GM18511 (cell line): Measurements from ENCODE around the gene THBS3.
"Not testable (repeated sequence)": the region's sequence is repeated elsewhere in the genome, so short reads cannot be mapped to it uniquely, and the experiment has no call there.

Experiments
- ATAC-seq: cut with Tn5 transposase; IDR thresholded peaks from one replicate; pipeline ENCODE4 v1.9.1; 2021; ENCODE audit warnings: mild to moderate bottlenecking, moderate library complexity; ENCODE audit not compliant: unreplicated experiment

Gene THBS3

DNA sequence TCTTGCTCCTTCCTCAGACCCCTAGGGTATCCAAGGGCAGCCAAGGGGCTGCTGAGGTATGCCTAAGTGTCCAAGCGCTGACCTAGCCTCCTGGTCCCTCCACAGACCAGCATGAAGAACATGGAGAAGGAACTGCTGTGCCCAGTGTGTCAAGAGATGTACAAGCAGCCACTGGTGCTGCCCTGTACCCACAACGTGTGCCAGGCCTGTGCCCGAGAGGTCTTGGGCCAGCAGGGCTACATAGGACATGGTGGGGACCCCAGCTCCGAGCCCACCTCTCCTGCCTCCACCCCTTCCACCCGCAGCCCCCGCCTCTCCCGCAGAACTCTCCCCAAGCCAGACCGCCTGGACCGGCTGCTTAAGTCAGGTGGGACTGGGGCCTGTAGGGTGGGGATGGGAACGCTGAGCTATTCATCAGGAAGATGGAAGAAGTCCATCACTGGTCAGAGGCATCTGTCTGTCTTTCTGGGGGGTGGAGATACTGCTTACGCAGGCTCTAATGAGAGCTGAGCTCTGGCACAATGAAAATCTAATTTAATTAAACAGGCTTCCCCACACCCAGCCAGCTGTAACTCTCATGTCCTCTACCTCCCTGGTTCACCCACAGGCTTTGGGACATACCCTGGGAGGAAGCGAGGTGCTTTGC lies 32.3 kb downstream of the THBS3 start:
- ATAC-seq, result no peak

DNA sequence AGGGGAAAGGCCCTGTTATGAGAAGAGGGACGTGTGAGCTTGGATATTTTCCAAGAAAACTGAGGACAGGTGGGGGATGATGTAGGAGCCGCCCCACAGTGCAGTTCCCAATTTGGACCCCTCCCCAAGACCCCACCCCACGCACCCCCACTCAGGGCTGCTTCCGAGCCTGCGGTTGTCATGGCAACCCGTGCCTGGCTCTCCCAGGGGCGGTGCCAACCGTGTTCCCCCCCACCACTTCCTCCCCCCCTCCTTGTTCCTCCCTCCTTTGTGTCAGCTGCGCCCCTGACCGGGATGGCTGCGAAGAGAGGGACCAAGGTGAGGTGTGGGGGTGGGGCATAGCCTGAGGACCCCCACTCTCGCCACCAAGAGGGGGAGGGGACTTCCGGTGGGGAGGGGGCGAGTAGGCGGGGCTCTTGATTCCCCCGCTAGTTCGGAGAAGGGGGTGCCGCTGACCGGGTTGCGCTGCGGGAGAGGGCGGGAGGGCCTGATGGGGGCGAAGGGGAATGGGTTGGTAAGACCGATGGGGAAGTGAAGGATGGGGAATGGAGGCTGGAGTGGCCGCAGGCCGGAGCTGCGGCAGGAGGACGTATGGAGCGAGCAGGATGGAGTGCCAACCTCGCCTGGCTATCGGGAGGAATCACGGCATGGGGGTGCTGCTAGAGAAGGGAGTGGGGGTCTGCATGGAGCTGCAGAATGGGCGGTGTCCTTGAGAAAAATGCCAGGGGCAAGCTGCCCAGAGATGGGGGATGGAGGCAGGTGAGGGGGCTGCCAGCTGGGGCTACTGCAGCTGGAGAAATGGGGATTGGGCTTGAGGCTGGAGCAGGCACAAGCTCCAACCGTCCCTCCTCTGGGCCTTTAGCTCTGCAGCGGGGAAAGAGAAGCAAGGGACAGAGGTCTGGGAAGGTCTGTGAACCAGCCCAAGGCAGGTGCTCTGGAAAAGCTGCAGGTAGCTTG lies 33.1 kb downstream of the THBS3 start:
- ATAC-seq, result no peak

DNA sequence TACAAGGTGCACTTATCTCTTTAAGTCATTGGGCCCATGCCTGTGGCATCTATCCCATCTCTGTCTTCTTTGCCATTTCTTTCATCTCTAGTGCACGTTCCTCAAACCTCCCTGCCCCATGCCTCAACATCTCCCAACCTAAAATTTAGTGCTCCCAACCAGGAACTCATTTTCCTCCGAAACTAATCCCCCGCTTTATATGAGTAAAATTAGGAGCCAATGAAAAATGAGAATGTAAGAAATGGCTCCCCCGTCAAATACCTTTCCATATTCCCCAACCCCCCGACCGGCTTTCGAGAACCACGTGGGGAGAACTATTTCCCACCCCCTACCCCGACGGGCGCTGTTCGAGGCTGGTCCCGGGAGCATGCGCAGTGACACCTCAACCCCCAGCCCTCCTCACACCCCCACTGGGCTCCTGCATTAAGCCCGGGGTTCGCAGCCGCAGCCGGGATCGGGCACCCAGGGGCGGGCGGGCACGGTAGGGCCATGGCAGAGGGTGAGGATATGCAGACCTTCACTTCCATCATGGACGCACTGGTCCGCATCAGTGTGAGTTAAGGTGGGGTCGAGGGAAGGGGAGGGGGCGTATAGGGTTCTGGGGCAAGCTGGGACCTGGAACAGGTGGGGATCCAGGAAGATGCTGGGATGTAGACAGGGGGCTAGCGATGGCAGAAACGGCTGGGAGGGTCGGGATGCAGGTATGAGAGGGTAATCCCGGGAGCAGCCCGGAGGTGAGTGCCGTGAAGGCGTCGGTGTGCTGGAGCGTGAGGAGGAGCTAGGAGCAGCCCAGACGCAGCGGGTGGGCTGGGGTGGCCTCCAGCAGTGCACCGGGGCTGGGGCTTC lies 34.0 kb downstream of the THBS3 start, which contains the start of gene TRIM46:
TSS of gene TRIM46 (plus strand) at position 372 of the 846 bp plus-strand sequence. CDS start at position 490, 118 bp downstream.
- no peak for ATAC-seq

DNA sequence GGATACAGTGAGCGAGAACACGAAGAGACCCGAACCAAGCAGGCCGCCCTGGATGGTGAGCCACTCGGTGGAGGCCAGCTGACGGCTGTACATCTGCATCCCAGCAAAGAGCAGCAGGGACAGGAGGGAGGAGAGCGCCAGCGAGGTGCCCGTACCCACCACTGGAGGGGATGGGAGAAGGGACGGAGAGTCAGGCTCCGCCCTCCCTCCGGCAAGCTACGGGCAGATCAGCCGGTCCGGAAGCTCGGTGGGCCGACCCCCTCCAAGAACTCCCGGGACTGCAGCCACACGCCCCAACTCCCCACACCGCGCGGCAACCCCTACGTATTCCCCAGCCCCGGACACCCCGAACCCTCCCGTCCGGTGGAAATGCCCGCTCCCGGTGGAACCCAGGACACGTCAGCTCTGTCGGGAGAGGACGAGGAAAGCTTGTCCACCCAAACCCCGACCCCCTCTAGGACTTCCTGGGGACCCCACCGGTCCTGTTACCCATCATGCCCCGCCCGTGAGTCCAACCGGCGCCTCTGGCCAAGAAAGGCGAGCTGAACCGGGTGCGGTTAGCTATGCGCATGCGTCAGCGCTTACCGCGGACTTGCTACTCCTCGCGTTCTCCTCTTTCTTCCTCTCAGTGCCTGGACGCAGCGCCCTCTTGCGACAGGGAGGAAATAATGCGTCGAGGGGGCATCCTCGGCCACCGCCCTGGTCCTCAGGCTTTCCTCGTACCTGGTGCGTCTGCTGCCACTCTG lies 34.8 kb downstream of the THBS3 start, which contains the start of gene KRTCAP2:
TSS of gene KRTCAP2 (minus strand) at position 573 of the 746 bp plus-strand sequence. CDS start at position 493, 80 bp downstream.
- peak; percentile 78 for ATAC-seq

DNA sequence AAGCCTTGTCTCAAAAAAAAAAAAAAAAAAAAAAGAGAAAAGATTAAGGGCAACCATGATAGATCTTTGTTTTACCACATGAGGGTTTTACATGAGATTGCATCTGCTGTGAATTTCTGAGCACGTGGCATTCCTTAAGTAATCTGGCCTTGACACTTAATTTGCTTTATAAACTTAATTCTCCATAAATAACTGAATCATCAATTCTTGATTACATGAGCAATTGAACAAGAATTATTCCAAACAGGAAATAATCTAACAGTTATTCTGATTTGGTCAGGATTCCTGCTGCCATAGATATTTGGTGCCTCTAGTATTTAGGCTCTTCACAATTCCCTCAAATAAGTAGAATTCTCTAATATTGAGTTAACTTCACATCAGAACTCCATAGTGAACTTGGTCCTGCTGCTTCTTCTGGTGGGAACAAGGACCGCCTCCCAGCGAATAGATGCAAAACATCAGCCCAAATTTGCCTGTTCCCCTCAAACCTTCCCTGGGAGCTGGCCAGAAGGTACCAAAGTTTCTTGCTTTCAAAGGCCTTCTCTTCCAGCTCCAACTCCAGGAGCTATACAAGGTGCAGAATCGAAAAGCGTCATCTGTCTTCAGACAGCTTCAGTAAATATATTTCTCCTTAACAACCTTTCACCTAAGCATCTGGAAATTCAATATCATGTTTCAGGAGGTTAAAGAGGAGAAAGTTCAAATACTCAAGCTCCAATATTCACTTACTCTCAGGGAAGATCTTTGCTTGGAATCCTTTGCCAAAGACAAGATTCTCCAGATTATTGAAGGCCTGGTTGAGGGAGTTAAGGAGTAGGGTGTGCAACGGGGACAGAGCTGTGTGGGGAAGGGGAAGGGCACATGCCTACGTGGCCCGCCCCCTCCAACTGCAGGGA lies 35.6 kb downstream of the THBS3 start:
- ATAC-seq, result peak; percentile 24

DNA sequence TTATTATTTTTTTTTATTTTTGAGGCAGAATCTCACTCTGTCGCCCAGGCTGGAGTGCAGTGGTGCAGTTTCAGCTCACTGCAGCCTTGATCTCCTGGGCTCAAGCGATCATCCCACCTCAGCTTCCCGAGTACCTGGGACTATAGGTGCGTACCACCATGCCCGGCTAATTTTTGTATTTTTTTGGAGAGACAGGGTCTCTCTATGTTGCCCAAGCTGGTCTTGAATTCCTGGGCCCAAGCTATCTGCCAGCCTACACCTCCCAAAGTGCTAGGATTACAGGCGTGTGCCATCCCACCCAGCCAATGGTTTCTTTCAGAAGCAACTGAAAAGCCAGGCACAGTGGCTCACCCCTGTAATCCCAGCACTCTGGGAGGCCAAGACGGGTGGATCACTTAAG lies 36.9 kb downstream of the THBS3 start:
- ATAC-seq, result no peak

DNA sequence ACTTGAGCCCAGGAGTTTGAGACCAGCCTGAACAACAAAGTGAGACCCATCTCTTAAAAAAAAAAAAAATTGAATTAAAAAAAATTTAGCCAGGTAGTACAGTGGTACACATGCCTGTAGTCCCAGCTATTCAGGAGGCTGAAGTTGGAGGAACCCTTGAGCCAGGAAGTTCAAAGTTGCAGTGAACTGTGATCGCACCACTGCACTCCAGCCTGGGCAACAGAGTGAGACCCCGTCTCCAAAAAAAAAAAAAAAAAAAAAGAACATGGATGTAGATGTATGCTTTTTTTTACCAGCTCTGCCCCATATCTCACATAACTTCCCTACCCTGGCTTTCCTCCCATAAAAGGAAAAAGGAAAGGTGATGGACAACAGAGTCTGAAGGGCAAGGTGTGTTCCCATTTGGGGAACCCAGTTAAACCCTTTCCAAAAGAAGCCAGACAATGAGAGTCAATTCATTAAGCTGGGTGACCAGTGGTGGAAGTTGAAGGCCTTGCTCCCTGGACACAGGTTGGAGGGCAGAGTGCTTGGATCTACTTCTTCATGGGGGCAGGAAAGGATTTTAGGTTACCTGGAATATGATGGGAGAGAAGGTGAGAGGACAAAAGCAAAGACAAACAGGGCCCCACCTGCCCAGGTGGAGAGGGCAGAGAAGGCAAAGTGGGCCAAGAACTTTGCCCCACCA lies 37.5 kb downstream of the THBS3 start:
- no peak for ATAC-seq

DNA sequence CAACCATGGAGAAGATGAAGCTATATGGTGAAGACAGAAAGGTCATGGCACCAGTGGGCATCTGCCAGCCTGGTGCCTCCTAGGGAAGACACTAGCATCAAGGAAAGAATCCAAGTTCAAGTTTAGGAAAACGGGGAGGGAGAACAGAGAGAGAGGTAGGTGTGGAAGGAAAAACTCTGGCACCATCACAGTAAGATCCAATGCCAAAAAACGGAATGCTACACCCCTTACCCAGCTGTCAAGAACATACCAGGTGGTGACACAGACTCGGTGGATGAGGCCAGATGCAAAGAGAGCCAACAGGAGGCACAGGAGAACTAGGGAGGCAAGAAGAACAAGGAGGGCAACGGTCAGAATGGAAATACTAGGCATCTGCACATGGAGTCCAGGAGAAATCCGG lies 38.2 kb downstream of the THBS3 start:
- no peak for ATAC-seq

DNA sequence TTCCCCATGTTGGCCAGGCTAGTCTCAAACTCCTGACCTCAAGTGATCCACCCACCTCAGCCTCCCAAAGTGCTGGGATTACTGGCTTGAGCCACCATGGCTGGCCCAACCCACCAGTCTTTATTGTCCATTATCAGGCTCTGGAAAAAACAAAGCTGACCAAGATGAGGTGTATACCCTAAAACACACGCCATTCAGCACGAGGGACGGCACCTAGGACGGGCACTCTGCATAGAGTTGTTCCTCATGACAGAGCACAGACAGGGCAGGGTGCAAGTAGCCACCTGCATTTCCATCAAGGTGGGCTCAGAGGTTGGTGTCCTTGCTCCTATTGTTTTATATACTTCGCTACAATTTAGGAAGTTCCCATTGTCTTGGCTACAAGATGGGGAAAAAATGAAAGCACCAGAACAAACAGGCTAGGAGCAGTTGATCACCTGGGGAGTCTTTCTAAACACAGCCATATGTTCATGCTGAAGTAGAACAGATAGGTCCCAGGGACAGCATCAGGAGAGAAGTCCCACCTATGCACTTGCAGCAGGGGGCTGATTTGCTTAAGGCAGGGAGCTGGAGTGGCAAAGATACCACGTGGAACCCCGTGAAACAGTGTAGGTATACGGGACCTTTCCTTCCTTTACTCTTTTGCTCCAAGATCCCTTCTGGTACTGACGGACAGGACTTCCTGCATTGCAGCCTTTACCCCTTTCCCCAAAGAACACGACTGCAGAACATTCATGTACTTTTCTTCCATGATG lies 39.1 kb downstream of the THBS3 start:
- ATAC-seq, result no peak

DNA sequence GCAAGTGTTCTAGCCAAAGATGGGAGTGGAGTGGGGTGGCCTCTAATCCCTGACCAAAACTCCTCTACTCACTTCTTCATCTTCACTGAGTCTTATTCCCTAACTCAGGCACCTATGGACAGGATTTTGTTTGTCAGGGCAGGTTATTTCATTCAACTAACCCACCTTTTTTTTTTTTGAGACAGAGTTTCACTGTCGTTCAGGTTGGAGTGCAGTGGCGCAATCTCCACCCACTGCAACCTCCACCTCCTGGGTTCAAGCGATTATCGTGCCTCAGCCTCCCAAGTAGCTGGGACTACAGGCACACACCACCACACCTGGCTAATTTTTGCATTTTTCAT lies 39.6 kb downstream of the THBS3 start:
- not testable (repeated sequence) for ATAC-seq

DNA sequence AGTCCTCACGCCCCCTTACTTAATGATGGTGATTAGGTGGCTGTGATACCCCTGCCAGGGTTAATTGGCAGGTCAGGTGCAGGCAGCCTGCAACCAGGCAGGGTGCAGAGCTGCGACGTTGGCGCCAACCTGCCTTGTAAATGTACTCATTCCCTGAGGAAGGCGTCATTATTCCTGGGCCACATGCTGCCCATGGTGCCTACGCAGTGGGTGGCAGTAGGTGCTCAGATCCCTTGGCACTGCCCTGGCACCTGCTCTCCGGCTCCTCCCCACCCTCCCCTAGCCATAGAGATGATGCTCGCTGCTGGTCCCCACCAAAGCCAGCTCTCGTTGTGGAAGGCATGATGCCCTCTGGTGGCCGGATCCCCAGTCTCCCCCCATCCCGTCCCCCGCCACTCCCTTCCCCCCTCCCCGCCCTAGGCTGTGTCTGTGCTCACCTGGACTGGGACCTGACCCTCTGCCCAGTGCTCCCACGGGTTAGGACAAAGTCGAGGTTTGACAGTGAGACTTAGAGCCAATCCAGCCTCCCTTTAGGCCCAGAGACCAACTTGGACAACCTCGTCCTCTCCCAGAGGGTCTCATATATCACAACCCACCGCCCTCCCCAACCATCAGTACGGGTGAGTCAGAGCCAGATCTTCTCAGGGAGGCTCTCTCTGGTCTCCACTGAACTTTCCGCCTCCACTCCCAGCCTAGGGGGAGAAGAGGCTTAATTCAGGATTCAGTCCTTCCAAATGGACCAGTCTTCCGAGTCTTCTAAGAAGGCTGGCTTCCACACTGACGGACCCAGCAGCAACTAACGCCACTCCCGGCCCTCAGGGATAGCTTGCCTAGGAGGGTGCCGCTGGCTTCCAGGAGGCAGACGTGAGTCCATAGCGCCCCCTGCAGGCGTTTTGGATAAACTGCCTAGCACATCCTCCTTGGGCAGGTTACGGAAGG lies 40.3 kb downstream of the THBS3 start:
- no peak for ATAC-seq

DNA sequence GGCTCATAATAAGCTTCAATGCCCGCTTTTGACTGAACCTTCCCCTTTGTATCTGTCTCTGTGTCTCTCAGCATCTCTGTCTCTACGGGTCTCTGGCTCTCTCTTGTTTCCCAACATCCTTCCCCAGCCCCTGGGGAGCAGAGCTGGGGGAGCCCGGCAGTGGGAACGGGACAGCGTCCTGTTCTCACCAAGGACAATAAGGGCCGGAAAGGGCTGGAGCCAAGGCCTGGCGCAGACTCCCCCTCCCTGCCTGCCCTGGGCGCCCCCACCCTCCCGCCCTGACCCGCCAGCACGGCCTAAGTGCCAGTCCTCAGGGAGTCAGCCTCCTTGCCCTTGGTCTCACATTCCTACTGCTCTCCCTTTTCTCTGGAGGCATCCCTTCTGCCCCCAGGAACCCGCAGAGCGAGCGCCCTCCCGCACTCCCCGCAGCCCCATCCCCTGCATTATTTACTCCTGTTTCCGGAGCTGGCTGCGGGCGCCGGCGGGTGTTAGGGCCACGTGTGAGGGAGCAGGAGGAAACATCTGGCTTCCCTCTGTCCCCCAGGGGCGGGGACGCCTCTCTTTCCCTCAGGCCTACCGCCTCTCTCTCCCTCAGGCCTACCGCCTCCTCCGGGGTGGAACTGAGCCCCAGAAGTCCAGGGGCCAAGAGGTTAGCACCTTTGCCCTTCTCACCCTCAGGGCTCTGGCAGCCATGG lies 41.1 kb downstream of the THBS3 start:
- ATAC-seq, result no peak

DNA sequence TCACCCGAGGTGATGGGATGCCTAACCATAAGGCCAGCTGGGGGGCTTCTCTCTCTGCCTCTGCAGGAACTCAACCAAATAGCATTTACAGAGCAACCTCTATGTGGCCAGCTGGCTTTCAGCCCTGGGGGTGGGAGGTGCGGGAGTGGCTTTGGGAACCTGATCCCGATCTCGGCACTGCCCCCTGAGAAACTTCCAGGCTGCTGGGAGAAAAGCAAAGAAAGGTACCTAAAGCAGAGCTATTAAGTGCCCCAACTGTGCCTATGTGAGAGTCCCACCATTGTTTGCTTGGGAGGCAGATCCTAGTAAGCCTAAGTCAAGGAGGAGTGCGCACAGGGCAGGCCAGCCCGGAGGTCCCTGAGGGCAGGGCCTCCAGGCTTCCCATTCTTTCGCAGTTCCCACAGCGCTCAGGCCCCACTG lies 41.6 kb downstream of the THBS3 start:
- ATAC-seq, result no peak

DNA sequence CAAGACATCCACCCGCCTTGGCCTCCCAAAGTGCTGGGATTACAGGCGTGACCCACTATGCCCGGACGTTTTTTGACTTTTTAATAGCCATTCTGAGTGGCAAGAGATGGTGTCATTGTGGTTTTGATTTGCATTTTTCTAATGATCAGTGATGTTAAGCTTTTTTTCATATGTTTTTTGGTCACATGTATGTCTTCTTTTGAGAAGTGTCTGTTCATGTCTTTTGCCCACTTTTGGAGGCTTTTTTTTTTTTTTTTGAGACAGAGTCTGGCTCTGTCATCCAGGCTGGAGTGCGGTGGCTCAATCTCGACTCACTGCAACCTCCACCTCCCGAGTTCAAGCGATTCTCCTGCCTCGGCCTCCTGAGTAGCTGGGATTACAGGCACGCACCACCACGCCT lies 43.1 kb downstream of the THBS3 start:
- ATAC-seq, result not testable (repeated sequence)

DNA sequence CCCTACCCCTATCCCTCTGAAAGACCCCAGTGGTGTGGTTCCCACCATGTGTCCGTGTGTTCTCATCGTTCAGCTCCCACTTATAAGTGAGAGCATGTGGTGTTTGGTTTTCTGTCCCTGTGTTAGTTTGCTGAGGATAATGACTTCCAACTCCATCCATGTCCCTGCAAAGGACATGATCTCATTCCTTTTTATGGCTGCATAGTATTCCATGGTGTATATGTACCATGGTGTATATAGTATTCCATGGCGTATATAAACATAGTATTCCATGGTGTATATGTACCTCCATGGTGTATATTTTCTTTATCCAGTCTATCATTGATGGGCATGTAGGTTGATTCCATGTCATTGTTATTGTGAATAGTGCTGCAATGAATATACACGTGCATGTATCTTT lies 43.9 kb downstream of the THBS3 start:
- ATAC-seq, result not testable (repeated sequence)

DNA sequence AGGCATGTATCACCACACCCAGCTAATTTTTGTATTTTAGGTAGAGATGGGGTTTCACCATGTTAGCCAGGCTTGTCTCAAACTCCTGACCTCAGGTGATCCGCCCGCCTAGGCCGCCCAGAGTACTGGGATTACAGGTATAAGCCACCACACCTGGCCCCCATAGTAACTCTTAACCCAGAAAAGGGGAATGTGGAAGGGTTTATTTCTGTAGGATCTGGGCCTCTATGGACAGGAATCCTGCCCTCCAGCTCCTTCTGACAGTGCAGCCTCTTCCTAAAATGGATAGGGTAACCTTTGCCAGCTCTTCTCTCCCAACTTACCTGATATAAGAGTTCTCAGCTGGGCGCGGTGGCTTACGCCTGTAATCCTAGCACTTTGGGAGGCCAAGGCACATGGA lies 45.1 kb downstream of the THBS3 start:
- not testable (repeated sequence) for ATAC-seq
